Thyroid gland (tissue), 4 donors: ENCODE measurements around the gene SAMD3. TPM values are rescaled to one million over a fixed set of nuclear protein-coding genes. Genes with fewer than 3 reads are reported as not detected.

Experiments
- DNase-seq, 2 donors: peaks; one replicate each; pipeline ENCODE4 v3.0.0-alpha.2; 2019
- H3K27ac ChIP-seq, 3 donors: fragments of 200-600 bp; sonication (generic); 1 replicate in 2 of 3; 2 replicates in 1 of 3; pipeline ENCODE4 v1.5.1; 2016 to 2019; ENCODE audit warnings: mild to moderate bottlenecking in 1 of 3, moderate library complexity in 1 of 3
- H3K27me3 ChIP-seq: fragments of 200-600 bp; sonication (generic); one replicate; pipeline ENCODE4 v1.5.1; 2019
- H3K36me3 ChIP-seq, 2 donors: fragments of 200-600 bp; sonication (generic); one replicate each; pipeline ENCODE4 v1.5.1; 2016 to 2019
- H3K4me1 ChIP-seq, 2 donors: fragments of 200-600 bp; sonication (generic); one replicate each; pipeline ENCODE4 v1.5.1; 2017 to 2019
- H3K4me3 ChIP-seq, 3 donors: fragments of 200-600 bp; sonication (generic); replicated peaks in 1 of 3; 1 replicate in 2 of 3; 2 replicates in 1 of 3; pipeline ENCODE4 v1.5.1; 2016; ENCODE audit warnings: mild to moderate bottlenecking in 1 of 3
- H3K9me3 ChIP-seq: fragments of 200-600 bp; sonication (generic); one replicate; pipeline ENCODE4 v1.5.1; 2017
- POLR2A ChIP-seq, 2 donors: fragments of 450-650 bp; IDR thresholded peaks; one replicate each; pipeline ENCODE4 v1.6.1; 2017; ENCODE audit warnings: antibody characterized with exemption in 2 of 2, mild to moderate bottlenecking in 2 of 2, moderate library complexity in 1 of 2
- WGBS, 2 donors: methylation state at CpG; one replicate each; pipeline ENCODE4 v1.1.5; 2017; 5-methylcytosine and 5-hydroxymethylcytosine counted together
- intact Hi-C: fragments of 100-400 bp; cut with DNase I; formaldehyde crosslinking; loops from one replicate; pipeline ENCODE4 v1.15.1; 2023
- total RNA-seq, 4 donors: library from RNA; depleted of rRNA; stranded (reverse); fragments of >200 nt; gene quantifications; one replicate each; pipeline ENCODE4 v1.2.3, GENCODE V29; 2016
- TF ChIP-seq, protein P1 (sequence below), 6 experiments: fragments of 200-600 bp in 3 of 6; fragments of 450-650 bp in 3 of 6; sonication (generic) in 3 of 6; IDR thresholded peaks; one replicate each; pipeline ENCODE4 v1.5.1; 2016 to 2019; ENCODE audit warnings: antibody characterized with exemption in 6 of 6, mild to moderate bottlenecking in 2 of 6, inconsistent platforms in 1 of 6, moderate library complexity in 1 of 6

SAMD3 gene
- total RNA-seq, 4 donors from 2014 or later = 0.17 to 2.0 TPM; not detected in 2

DNA sequence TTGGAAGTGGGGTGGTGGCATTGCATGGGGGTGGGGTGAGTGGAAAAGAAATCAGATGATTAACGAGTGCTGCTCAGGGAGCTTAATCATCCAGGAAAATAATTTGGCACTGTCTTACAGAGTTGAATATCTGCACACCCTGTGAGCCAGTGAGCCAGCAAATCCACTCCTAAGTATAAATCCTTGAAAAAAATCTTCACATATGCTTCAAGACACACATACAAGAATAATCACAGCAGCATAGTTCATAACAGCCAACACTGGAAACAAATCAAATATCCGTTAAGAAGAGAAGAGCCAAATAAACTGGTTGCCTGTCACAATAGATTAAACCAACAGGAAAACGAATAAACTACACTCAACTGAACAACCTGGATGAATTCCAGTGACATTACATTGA, 62.8 kb downstream of the SAMD3 start:
- Histone ChIP-seq H3K27ac (no peak overlapping the region), H3K4me3 (no peak overlapping the region), H3K4me1 (no peaks in the 10 kb centered on the region), H3K27me3 (no peaks in the 10 kb centered on the region), H3K36me3 (no peaks in the 10 kb centered on the region), H3K9me3 (no peaks in the 10 kb centered on the region)
- no peak for DNase-seq
- 30 to 61% methylated on average over 3 of the region's 3 CpGs for WGBS, 2 donors
- intact Hi-C loops = no loop called here
- TF ChIP-seq POLR2A (IDR thresholded peaks at IDR 0.05) = no peak
- TF ChIP-seq, protein P1, sequence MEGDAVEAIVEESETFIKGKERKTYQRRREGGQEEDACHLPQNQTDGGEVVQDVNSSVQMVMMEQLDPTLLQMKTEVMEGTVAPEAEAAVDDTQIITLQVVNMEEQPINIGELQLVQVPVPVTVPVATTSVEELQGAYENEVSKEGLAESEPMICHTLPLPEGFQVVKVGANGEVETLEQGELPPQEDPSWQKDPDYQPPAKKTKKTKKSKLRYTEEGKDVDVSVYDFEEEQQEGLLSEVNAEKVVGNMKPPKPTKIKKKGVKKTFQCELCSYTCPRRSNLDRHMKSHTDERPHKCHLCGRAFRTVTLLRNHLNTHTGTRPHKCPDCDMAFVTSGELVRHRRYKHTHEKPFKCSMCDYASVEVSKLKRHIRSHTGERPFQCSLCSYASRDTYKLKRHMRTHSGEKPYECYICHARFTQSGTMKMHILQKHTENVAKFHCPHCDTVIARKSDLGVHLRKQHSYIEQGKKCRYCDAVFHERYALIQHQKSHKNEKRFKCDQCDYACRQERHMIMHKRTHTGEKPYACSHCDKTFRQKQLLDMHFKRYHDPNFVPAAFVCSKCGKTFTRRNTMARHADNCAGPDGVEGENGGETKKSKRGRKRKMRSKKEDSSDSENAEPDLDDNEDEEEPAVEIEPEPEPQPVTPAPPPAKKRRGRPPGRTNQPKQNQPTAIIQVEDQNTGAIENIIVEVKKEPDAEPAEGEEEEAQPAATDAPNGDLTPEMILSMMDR (IDR thresholded peaks at IDR 0.05) = no peak

DNA sequence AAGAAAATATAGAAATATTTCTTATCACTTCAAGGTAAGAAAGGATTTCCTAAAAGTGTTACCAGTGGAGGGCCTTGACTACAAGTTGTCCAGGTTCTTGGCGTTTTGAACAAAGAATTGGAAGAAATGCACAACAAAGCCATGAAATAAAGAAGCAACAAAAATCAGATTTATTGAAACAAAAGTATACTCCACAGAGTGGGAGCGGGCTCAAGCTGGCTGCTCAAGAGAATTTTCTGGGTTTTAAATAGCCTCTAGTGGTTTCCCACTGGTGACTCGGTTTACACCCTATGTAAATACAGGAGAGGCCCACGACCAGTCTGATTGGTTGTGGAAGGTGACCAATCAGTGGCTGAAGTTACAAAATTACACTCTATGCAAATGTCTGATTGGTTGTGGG, 64.2 kb downstream of the SAMD3 start:
- DNase-seq = no peak
- no peak overlapping the region for H3K27ac ChIP-seq
- no peaks in the 10 kb centered on the region for H3K36me3 ChIP-seq
- no peaks in the 10 kb centered on the region for H3K27me3 ChIP-seq
- H3K9me3 ChIP-seq = no peaks in the 10 kb centered on the region
- TF ChIP-seq, protein P1 (IDR thresholded peaks at IDR 0.05) = no peak
- TF ChIP-seq POLR2A (IDR thresholded peaks at IDR 0.05) = no peak
- 95 to 96% methylated on average over 4 of the region's 4 CpGs for WGBS, 2 donors
- intact Hi-C loops = no loop called here
- no peak overlapping the region for H3K4me3 ChIP-seq
- no peaks in the 10 kb centered on the region for H3K4me1 ChIP-seq

DNA sequence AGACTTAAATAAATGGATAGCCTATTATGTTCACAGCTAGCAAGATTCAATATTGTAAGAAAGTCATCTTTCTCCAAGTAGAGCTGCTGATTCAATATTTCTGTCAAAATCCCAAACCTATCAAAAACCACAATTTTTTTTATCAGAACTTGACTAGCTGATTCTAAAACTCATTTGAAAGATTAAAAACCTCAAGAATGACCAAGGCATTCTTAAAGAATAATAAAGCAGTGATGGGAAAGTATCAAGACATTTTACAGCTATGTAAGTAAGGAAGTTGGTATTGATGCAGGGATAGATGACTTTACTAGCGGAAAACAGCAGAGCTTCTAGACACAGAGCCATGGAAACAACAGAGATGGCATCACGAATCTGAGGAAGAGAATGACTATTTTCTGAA, 64.7 kb downstream of the SAMD3 start:
- TF ChIP-seq, protein P1 (IDR thresholded peaks at IDR 0.05) = no peak
- no peak for TF ChIP-seq POLR2A (IDR thresholded peaks at IDR 0.05)
- Histone ChIP-seq H3K36me3 (no peaks in the 10 kb centered on the region), H3K4me1 (no peaks in the 10 kb centered on the region), H3K4me3 (no peak overlapping the region), H3K9me3 (no peaks in the 10 kb centered on the region), H3K27ac (no peak overlapping the region), H3K27me3 (no peaks in the 10 kb centered on the region)
- 90 to 91% methylated on average over 2 of the region's 2 CpGs for WGBS, 2 donors
- intact Hi-C loops = no loop called here
- DNase-seq = no peak

DNA sequence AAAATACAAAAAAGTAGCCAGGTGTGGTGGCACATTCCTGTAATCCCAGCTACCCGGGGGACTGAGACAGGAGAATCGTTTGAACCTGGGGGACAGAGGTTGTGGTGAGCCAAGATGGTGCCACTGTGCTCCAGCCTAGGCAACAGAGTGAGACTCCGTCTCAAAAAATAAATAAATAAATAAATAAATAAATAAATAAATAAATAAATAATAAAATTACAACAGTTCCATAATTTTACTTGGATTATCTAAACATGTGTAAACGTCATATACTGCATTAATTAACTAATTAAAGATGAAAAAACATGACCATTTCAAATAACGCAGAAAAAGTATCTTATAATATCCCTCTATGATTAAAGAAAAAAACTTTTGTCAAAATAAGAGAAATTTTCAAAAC, 65.8 kb downstream of the SAMD3 start:
- Histone ChIP-seq H3K4me3 (no peak overlapping the region), H3K36me3 (no peaks in the 10 kb centered on the region), H3K27me3 (no peaks in the 10 kb centered on the region), H3K4me1 (no peaks in the 10 kb centered on the region), H3K27ac (no peak overlapping the region), H3K9me3 (no peaks in the 10 kb centered on the region)
- TF ChIP-seq, protein P1 (IDR thresholded peaks at IDR 0.05) = no peak
- no peak for TF ChIP-seq POLR2A (IDR thresholded peaks at IDR 0.05)
- 93 to 95% methylated on average over 5 of the region's 5 CpGs for WGBS, 2 donors
- intact Hi-C loops = no loop called here
- DNase-seq = no peak

DNA sequence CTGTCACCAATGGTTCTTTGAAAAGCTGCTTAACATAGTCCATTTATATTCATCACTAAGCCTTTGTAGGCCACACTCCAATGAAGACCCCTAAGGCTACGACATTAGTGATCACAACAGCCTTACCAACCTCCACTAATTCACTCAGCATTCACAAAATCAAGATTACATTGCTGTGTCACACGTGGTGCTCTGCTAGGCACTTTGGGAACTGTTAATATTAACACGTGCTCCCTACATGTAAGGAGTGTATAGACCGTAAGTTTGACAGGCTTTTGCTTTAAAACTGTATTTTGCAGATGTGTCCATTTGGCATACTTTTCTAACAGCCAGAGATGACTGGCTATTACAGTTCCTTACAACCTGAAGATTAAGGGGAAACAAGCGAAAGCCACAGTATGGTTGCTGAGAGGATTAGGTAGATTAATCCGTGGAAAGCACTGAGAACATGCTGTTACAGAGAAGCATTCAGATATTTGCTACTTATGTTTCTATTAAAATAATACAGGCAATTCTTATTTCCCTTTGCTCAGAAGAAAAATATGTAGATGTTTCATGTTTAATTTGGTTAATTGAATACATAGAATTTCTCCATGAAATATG, 69.7 kb downstream of the SAMD3 start:
- Histone ChIP-seq H3K4me1 (no peaks in the 10 kb centered on the region), H3K27ac (no peak overlapping the region), H3K9me3 (no peaks in the 10 kb centered on the region), H3K27me3 (no peaks in the 10 kb centered on the region), H3K4me3 (no peak overlapping the region), H3K36me3 (no peaks in the 10 kb centered on the region)
- DNase-seq = no peak
- TF ChIP-seq, protein P1 (IDR thresholded peaks at IDR 0.05) = no peak
- intact Hi-C loops = no loop called here
- 88 to 91% methylated on average over 6 of the region's 6 CpGs for WGBS, 2 donors
